Activated naive CD8-positive, alpha-beta T cell treated with anti-CD3 and anti-CD28 coated beads for 36 hours (primary cell): ENCODE data around the gene AFAP1L2. TPM values are rescaled to one million over a fixed set of nuclear protein-coding genes. Genes with fewer than 3 reads are reported as not detected.

Source experiments
- DNase-seq: peaks from one replicate; pipeline ENCODE4 v3.0.0; 2021
- H3K27ac Mint-ChIP-seq: one replicate; pipeline ENCODE4 v1.8.0; 2022; ENCODE audit warnings: mild to moderate bottlenecking, moderate library complexity, mixed read lengths
- H3K27me3 Mint-ChIP-seq: one replicate; pipeline ENCODE4 v1.8.0; 2022; ENCODE audit warnings: mild to moderate bottlenecking, mixed read lengths
- H3K36me3 Mint-ChIP-seq: one replicate; pipeline ENCODE4 v1.8.0; 2021; ENCODE audit warnings: mild to moderate bottlenecking, mixed read lengths
- H3K4me1 Mint-ChIP-seq: one replicate; pipeline ENCODE4 v1.8.0; 2021; ENCODE audit warnings: mixed read lengths
- H3K4me3 Mint-ChIP-seq: one replicate; pipeline ENCODE4 v1.8.0; 2022; ENCODE audit warnings: mild to moderate bottlenecking, moderate library complexity, mixed read lengths
- H3K9me3 Mint-ChIP-seq: one replicate; pipeline ENCODE4 v1.8.0; 2022; ENCODE audit warnings: mixed read lengths
- total RNA-seq, 2 experiments: library from RNA; stranded (reverse); gene quantifications; one replicate each; pipeline ENCODE4 v1.2.3, GENCODE V29; 2021

The AFAP1L2 gene
- total RNA-seq, 2 experiments from 2014 or later, result 3.2 to 4.6 TPM

DNA sequence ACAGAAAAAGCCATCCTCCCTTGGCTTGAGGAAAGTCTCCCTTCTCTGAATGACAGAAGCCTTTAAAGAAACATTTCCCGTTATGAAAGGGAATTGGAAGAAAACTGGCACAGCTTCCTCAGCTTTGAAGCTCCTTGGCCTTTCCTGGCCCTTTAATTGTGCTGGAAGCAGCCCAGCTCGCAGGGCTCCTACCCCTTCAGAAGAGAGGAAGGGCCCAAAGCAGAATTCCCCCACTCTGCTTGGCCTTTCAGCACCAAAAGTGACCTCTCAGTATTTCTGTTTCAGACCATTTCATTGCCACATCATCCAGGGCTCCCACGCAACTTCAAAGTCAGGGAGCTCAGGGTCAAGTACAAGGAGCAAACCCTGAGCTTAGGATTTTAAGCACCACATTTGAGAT, 4.2 kb downstream of the AFAP1L2 start:
- peaks cover 66% of the 10 kb centered on the region for H3K27me3 Mint-ChIP-seq
- peaks cover 17% of the 10 kb centered on the region for H3K4me1 Mint-ChIP-seq
- DNase-seq, result no peak
- H3K4me3 Mint-ChIP-seq, result no peak overlapping the region
- no peaks in the 10 kb centered on the region for H3K36me3 Mint-ChIP-seq
- H3K9me3 Mint-ChIP-seq, result no peaks in the 10 kb centered on the region
- H3K27ac Mint-ChIP-seq, result no peak overlapping the region

DNA sequence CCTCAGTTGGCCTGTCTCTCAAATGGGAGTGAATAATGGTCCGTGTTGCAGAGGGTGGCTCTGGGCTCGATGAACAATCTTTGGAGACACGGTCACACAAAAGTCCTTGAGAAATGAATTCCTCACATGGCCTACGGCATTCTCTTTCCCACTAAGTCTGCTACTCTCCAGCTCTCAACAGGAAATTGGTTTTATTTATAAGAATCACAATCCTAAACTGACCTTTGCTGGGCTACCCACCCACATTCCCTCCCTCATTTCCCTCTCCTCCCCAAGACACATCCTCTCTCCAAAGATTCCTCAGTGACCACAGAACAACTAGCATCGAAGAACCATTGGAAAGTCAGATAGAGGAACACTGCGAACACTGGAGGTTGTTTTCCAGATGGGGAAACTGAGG, 4.7 kb downstream of the AFAP1L2 start:
- Mint-ChIP-seq H3K4me1 (peaks cover 17% of the 10 kb centered on the region), H3K27me3 (peaks cover 66% of the 10 kb centered on the region), H3K27ac (no peak overlapping the region), H3K4me3 (no peak overlapping the region), H3K9me3 (no peaks in the 10 kb centered on the region), H3K36me3 (no peaks in the 10 kb centered on the region)
- DNase-seq, result no peak

DNA sequence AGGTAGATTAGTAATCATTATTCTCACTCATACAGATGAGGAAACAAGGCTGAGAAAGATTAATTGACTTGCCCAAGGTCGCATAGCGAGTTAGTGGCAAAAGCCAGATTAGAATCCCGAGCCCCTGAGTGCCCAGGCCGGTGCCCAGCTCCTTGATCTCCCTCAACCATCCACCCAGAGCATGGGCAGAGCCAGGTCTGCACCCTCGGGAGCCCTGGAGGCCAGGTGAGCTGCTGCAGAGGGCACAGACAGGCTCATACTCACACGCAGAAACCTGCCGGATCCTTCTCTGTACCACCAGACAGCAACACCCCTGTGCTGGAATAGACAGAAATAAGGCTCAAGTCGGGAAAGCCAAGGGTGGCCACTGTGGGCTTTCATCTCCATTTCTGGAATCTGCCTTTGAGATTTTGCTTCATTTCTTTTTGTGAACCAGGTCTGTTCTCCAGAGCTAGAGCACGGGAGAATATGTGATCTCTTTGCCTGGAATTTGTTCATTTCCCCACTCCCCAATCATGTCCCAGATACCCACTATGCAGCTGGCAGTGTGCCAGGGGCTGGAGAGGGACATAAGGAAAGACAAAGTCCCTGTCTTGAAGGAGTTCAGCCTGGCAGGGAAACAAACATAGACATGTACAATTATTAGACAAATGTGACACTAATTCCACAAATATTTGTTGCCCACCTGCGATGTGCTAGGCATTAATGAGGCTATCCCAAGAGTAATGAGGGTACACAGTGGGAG, 5.5 kb downstream of the AFAP1L2 start:
- Mint-ChIP-seq H3K4me3 (no peak overlapping the region), H3K27ac (no peak overlapping the region), H3K27me3 (peaks cover 69% of the 10 kb centered on the region), H3K9me3 (no peaks in the 10 kb centered on the region), H3K36me3 (no peaks in the 10 kb centered on the region), H3K4me1 (peaks cover 17% of the 10 kb centered on the region)
- DNase-seq, result no peak

DNA sequence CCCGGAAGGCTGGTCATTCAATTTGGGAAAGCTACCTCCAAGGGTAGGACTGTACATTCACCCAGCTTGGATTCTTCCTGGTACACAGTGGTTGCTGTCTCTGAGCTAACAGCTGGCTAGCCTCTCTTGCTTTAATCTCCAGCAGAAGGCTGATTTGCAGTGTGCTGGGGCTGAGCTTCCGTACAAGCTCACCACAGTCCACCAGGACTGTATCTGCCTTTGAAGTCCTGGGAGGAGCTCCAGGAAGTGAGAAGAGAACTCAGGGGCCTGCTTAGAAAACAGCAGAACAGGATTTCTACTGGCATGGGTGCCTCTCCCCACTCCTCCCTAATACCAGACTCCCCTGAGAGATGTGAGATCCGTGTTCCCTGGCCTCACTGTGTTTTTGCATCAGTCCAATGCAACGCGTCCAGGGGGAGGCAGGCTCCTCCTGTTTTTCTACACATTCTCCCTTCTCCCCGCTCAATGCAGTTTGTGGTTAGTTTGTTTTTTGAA, 6.6 kb downstream of the AFAP1L2 start:
- H3K27ac Mint-ChIP-seq, result no peak overlapping the region
- peaks cover 11% of the 10 kb centered on the region for H3K4me1 Mint-ChIP-seq
- H3K9me3 Mint-ChIP-seq, result no peaks in the 10 kb centered on the region
- no peak for DNase-seq
- H3K27me3 Mint-ChIP-seq, result peaks cover 68% of the 10 kb centered on the region
- H3K36me3 Mint-ChIP-seq, result no peaks in the 10 kb centered on the region
- no peak overlapping the region for H3K4me3 Mint-ChIP-seq

DNA sequence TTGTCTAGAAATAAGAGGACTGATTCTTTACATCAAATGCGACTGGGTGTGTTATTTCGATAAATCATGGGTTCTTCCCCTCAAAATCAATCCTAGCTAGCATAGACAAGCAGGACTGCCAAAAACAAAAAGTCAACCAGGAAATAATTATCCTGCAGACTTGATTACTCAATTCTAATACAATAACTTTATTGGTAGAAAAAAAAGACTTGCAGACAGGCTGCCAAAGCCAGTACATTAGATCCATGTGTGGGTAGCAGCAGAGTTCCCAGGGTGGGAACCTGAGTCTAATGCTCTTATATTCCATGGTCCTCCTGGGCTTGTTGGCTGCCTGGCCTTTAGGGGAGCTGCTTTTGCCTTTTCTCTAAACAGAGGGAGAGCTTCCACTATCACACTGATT, 7.8 kb downstream of the AFAP1L2 start:
- H3K27me3 Mint-ChIP-seq, result peaks cover 58% of the 10 kb centered on the region
- no peak overlapping the region for H3K4me3 Mint-ChIP-seq
- no peaks in the 10 kb centered on the region for H3K9me3 Mint-ChIP-seq
- H3K4me1 Mint-ChIP-seq, result peaks cover 9% of the 10 kb centered on the region
- no peaks in the 10 kb centered on the region for H3K36me3 Mint-ChIP-seq
- no peak overlapping the region for H3K27ac Mint-ChIP-seq
- DNase-seq, result no peak

DNA sequence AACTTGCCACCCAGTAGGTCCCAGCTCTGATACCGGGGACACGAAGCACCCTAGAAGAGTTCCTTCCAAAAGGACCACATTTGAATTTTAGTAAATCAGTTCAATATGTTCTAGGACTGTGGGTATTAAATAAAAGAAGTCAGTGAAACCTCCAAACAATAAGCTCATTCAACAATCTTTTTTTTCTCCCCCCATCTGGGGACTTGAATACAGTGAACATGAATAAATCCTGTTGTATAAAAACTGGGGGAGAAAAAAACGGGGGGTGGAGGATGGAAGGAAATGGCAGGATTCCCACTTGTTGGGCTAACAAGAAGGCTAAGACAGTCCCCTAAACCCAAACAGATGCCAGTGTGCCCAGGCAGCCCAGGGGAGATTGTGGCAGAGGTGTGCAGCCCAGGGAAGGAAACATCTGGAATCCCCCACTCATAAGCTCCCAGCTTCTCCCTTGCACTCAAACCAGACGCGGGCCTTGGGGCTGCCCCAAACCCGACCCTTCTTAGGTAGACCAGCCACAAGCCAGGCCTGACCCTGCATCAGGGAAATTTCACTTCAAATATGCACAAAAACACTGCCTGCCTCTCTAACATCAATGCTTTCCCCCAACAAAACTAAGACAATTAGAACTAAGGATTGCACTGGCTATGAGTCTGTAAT, 8.8 kb downstream of the AFAP1L2 start:
- H3K4me1 Mint-ChIP-seq, result peaks cover 9% of the 10 kb centered on the region
- no peaks in the 10 kb centered on the region for H3K36me3 Mint-ChIP-seq
- no peaks in the 10 kb centered on the region for H3K9me3 Mint-ChIP-seq
- peaks cover 49% of the 10 kb centered on the region for H3K27me3 Mint-ChIP-seq
- no peak overlapping the region for H3K4me3 Mint-ChIP-seq
- no peak overlapping the region for H3K27ac Mint-ChIP-seq
- DNase-seq, result peak; percentile 21

DNA sequence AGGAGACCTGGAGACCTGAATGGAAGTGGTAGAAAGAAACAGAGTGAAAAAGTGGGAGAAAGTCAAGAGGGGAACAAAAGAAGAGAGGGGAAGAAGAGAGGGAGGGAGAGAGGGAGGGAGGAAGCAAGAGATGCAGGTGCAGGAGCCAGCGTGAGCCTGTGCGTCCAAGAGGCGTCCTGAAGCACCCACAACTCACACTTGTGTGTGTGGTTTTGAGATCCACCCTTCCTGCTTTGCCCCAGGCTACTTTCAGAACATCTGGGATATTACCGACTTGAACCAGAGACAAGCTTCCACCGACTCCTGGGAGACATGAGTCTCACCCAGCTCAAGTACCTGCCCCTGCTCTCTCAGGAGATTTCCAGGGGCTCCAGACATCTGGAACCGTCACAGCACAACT, 9.8 kb downstream of the AFAP1L2 start:
- no peaks in the 10 kb centered on the region for H3K36me3 Mint-ChIP-seq
- peaks cover 9% of the 10 kb centered on the region for H3K4me1 Mint-ChIP-seq
- no peak for DNase-seq
- H3K27me3 Mint-ChIP-seq, result peaks cover 49% of the 10 kb centered on the region
- H3K27ac Mint-ChIP-seq, result no peak overlapping the region
- H3K9me3 Mint-ChIP-seq, result no peaks in the 10 kb centered on the region
- H3K4me3 Mint-ChIP-seq, result no peak overlapping the region

DNA sequence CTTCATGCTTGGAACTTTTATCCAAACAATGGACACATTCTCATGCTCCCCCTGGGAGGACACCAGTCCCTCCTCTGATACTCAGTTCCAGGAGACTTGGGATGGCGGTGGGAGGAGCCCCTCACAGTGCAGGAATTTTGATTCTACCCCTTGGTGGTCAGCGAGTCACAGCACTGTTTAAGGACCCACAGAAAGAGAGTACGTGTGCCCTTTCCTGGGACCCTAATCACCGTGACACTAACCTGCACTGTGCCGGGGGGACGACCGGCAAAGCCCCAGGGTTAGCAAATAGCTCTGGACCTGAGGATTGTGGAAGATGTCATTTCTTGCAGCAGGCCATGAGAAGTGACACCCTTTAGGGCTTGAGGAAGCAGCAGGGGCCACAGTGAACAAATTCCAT, 10.4 kb downstream of the AFAP1L2 start:
- H3K27ac Mint-ChIP-seq, result no peak overlapping the region
- H3K36me3 Mint-ChIP-seq, result no peaks in the 10 kb centered on the region
- H3K4me3 Mint-ChIP-seq, result no peak overlapping the region
- peaks cover 52% of the 10 kb centered on the region for H3K27me3 Mint-ChIP-seq
- no peak for DNase-seq
- H3K4me1 Mint-ChIP-seq, result peaks cover 13% of the 10 kb centered on the region
- H3K9me3 Mint-ChIP-seq, result no peaks in the 10 kb centered on the region

DNA sequence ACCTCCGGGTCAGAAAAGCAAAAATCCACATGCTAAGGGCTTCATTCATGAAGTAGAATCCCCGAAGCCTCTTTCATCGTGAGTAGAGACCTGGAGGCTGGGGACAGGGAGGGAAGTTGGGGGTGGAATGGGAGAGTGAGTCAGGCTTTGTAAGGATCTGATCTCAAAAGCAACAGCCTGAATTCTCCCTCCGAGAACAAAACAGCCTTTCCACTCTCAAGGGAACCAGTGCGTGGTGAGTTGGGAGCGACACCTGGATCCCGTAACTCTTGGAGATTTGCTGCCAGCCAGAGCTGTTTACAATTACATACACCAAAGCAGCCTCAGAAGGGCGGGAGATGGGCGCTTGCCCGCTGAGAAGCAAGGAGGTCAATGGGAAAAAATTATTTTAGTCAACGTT, 10.8 kb downstream of the AFAP1L2 start:
- peaks cover 3% of the 10 kb centered on the region for H3K36me3 Mint-ChIP-seq
- H3K27ac Mint-ChIP-seq, result no peak overlapping the region
- DNase-seq, result no peak
- H3K4me1 Mint-ChIP-seq, result peaks cover 17% of the 10 kb centered on the region
- peaks cover 2% of the 10 kb centered on the region for H3K9me3 Mint-ChIP-seq
- peaks cover 49% of the 10 kb centered on the region for H3K27me3 Mint-ChIP-seq
- H3K4me3 Mint-ChIP-seq, result no peak overlapping the region

DNA sequence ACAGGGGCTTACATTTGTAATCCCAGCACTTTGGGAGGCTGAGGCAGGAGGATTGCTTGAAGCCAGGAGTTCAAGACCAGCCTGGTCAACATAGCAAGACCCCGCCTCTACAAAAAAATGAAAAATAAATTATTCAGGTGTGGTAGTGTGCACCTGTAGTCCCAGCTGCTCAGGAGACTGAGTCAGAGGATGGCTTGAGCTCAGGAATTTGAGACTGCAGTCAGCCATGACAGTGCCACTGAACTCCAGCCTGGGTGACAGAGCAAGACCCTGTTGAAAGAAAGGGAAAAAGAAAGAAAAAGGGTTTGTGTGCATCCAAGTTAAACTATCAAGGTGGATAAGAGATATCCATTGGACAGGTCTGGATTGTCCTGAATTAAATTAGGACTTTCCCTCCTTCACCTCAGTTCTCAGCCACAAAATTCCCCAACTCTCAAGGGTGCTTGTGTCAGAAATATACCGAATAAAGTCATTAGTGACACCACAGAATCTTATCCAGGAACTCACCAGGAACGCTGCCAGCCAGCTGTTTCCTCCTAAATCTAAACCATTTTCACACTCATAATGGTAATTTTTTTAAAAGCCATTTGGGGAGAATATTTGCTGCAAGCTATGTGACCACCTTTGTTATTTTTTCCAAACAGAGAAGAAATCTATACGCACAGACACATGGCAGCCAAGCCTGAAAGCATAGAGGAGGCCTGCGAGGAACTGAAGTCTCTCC, 12.0 kb downstream of the AFAP1L2 start:
- peaks cover 45% of the 10 kb centered on the region for H3K27me3 Mint-ChIP-seq
- peaks cover 5% of the 10 kb centered on the region for H3K36me3 Mint-ChIP-seq
- H3K27ac Mint-ChIP-seq, result no peak overlapping the region
- peaks cover 19% of the 10 kb centered on the region for H3K4me1 Mint-ChIP-seq
- H3K4me3 Mint-ChIP-seq, result no peak overlapping the region
- peaks cover 4% of the 10 kb centered on the region for H3K9me3 Mint-ChIP-seq
- no peak for DNase-seq

DNA sequence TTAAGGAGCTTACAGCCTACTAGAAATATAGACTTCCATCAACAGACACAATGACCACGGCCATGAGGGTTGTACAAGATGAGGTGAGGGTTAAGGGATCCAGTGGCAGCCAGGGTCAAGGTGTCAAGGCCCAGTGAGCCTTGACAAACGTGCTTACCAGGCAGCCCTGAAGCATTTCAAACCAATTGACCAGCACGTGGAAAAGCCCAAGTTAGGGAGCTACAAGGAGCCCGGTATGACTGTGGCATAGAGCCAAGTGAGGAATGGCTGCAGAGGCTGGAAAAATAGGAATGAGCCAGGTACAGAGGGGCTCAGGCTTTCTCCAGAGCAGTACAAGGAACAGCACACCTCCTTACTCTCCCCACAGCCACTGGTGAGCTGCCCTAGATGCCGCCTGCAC, 12.7 kb downstream of the AFAP1L2 start:
- H3K27me3 Mint-ChIP-seq, result peaks cover 45% of the 10 kb centered on the region
- H3K9me3 Mint-ChIP-seq, result peaks cover 4% of the 10 kb centered on the region

DNA sequence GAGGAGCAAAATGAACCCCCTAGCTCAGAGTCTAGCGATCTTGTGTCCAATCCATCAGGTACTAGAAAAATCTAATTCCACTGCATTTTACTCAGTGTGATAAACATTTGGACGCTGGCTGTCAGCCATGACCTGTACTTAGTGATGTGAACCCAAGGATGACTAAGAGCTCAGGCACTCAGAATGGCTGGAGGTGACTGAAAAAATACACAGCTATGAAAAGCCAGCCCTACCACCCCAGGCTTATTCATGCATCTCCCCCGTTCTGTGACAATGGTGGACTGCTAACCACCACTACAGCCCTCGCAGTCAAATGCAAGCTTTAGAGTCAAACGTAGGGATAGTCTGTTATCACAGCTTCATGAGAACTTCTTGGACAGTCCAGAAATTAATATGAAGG, 14.9 kb downstream of the AFAP1L2 start:
- Mint-ChIP-seq H3K36me3 (peaks cover 5% of the 10 kb centered on the region), H3K4me3 (no peak overlapping the region), H3K9me3 (peaks cover 4% of the 10 kb centered on the region), H3K4me1 (peaks cover 14% of the 10 kb centered on the region), H3K27me3 (peaks cover 26% of the 10 kb centered on the region), H3K27ac (no peak overlapping the region)
- no peak for DNase-seq

More for the DNA sequence above, 12.7 kb downstream of the AFAP1L2 start:
- H3K4me3 Mint-ChIP-seq, result no peak overlapping the region
- no peak for DNase-seq
- H3K36me3 Mint-ChIP-seq, result peaks cover 5% of the 10 kb centered on the region
- no peak overlapping the region for H3K27ac Mint-ChIP-seq
- H3K4me1 Mint-ChIP-seq, result peaks cover 19% of the 10 kb centered on the region

DNA sequence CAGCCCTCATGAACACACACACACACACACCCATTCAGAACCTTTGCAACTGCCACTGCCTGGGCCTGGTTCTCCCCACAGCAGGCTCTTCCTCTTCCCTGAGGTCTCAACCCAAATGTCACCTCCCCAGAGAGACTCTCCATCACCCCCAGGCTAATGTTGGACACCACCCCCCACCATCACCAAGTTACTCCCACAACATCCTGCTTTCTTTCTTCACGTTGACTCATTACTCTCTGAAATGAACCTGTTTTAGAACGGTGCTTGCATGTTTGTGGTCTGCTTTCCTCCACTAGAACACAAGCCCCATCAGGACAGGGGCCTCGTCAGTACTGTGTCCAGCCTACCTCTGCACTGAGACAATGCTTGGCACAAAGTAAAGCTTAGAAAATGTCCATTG, 16.0 kb downstream of the AFAP1L2 start:
- H3K9me3 Mint-ChIP-seq, result peaks cover 4% of the 10 kb centered on the region
- peaks cover 16% of the 10 kb centered on the region for H3K27me3 Mint-ChIP-seq
- peak overlapping the region; percentile 80 for H3K27ac Mint-ChIP-seq
- DNase-seq, result peak; percentile 30
- H3K36me3 Mint-ChIP-seq, result peaks cover 5% of the 10 kb centered on the region
- H3K4me1 Mint-ChIP-seq, result peaks cover 14% of the 10 kb centered on the region
- peak overlapping the region; percentile 14 for H3K4me3 Mint-ChIP-seq

DNA sequence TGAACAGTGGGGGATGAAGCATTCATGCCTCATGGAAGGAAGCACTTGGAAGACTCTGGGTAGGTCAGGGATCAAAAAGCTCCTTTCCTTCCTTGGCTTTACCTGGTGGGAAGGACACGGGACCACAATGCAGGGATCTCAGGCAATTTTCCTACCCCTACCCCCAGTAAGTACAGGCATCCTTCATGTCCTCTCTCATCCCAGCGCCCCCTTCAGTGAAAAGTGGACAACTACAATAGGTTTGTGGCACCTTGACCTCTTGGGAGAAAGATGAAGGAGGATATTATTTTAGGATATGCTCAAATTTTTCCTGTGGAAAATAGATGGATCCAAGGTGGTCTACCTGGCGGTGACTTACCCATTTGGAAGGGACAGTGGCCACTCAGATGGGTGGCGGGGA, 16.5 kb downstream of the AFAP1L2 start:
- no peak for DNase-seq
- Mint-ChIP-seq H3K9me3 (peaks cover 4% of the 10 kb centered on the region), H3K4me1 (peaks cover 14% of the 10 kb centered on the region), H3K27ac (peak overlapping the region; percentile 80), H3K27me3 (peaks cover 13% of the 10 kb centered on the region), H3K4me3 (no peak overlapping the region), H3K36me3 (peaks cover 5% of the 10 kb centered on the region)

DNA sequence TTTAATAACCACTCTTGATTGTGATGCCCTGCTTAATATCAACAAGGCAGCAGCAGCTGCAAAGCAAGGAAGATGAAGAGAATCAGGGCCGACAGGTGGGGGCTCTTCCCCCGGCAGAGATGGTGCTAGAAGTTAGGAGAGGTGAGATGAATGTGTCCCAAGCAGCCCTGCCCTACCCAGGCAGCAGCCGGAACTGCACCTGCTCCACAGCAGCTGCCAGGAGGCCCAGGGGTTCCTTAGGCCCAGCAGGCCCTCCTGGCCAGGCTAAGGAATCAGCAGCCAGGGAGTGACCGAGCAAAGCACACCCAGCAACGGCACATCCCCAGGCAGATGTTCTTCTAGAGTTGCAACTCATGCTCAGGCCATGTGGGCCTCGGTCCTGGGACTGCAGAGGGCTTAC, 17.9 kb downstream of the AFAP1L2 start:
- H3K9me3 Mint-ChIP-seq, result peaks cover 4% of the 10 kb centered on the region
- no peak overlapping the region for H3K27ac Mint-ChIP-seq
- H3K27me3 Mint-ChIP-seq, result peaks cover 10% of the 10 kb centered on the region
- no peak for DNase-seq
- H3K4me1 Mint-ChIP-seq, result peaks cover 14% of the 10 kb centered on the region
- H3K36me3 Mint-ChIP-seq, result peaks cover 5% of the 10 kb centered on the region
- H3K4me3 Mint-ChIP-seq, result no peak overlapping the region
